PFSK-1 (cell line): ENCODE measurements around the gene ABCC4.

Experiments
- FOXP2 ChIP-seq: optimal IDR thresholded peaks from 2 replicates; pipeline ENCODE3; 2011; ENCODE audit warnings: borderline replicate concordance, control low read depth, inconsistent platforms; ENCODE audit not compliant: insufficient read depth; ENCODE audit errors: extremely low read length, extremely low read depth
- POLR2AphosphoS5 ChIP-seq: IDR thresholded peaks from 2 replicates; pipeline ENCODE4 v1.6.1; 2012; ENCODE audit warnings: low read depth, mild to moderate bottlenecking, control low read depth, low read length, moderate library complexity
- SIN3A ChIP-seq: IDR thresholded peaks from 2 replicates; pipeline ENCODE4 v1.6.1; 2012; ENCODE audit warnings: mild to moderate bottlenecking, low read length, moderate library complexity, borderline replicate concordance; ENCODE audit not compliant: insufficient read depth
- TAF1 ChIP-seq: IDR thresholded peaks from 2 replicates; pipeline ENCODE4 v1.6.1; 2012; ENCODE audit warnings: low read length, control low read depth, borderline replicate concordance; ENCODE audit not compliant: insufficient read depth
- TF ChIP-seq, protein P1 (sequence below), 2 experiments: IDR thresholded peaks; 2 replicates each; pipeline versions ENCODE4 v1.6.1 to v1.8.0; 2011 to 2012; ENCODE audit warnings: low read depth in 2 of 2, low read length in 2 of 2, control low read depth in 1 of 2, inconsistent platforms in 1 of 2, mild to moderate bottlenecking in 1 of 2, moderate library complexity in 1 of 2; ENCODE audit not compliant: insufficient read depth in 1 of 2

The ABCC4 gene

DNA sequence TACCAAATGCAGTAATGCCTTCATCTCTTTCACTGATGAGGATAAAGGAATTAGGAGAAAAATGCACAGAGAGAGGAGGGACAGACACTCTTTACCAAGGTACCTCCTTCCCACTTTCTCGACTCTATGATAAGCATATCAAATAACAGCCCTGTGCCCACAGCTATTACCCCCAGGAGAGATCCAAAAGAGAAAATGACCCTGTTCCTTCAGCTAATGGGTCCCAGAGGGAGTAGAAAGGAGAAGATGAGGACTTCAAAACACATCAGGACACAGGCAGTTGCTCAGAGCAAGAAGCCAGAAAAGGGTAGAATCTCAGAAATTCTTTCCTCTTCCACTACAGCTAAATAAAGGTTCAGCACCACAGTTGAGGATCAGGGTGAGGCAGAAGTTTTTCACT, 80.6 kb downstream of the ABCC4 start:
- no peak for TF ChIP-seq SIN3A
- no peak for TF ChIP-seq TAF1
- TF ChIP-seq POLR2AphosphoS5: no peak
- no peak for TF ChIP-seq FOXP2
- TF ChIP-seq, protein P1, sequence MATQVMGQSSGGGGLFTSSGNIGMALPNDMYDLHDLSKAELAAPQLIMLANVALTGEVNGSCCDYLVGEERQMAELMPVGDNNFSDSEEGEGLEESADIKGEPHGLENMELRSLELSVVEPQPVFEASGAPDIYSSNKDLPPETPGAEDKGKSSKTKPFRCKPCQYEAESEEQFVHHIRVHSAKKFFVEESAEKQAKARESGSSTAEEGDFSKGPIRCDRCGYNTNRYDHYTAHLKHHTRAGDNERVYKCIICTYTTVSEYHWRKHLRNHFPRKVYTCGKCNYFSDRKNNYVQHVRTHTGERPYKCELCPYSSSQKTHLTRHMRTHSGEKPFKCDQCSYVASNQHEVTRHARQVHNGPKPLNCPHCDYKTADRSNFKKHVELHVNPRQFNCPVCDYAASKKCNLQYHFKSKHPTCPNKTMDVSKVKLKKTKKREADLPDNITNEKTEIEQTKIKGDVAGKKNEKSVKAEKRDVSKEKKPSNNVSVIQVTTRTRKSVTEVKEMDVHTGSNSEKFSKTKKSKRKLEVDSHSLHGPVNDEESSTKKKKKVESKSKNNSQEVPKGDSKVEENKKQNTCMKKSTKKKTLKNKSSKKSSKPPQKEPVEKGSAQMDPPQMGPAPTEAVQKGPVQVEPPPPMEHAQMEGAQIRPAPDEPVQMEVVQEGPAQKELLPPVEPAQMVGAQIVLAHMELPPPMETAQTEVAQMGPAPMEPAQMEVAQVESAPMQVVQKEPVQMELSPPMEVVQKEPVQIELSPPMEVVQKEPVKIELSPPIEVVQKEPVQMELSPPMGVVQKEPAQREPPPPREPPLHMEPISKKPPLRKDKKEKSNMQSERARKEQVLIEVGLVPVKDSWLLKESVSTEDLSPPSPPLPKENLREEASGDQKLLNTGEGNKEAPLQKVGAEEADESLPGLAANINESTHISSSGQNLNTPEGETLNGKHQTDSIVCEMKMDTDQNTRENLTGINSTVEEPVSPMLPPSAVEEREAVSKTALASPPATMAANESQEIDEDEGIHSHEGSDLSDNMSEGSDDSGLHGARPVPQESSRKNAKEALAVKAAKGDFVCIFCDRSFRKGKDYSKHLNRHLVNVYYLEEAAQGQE (IDR thresholded peaks at IDR 0.05; ENCODE audit: insufficient read depth in 1 of 2, low read depth in 2 of 2, low read length in 2 of 2): no peak

DNA sequence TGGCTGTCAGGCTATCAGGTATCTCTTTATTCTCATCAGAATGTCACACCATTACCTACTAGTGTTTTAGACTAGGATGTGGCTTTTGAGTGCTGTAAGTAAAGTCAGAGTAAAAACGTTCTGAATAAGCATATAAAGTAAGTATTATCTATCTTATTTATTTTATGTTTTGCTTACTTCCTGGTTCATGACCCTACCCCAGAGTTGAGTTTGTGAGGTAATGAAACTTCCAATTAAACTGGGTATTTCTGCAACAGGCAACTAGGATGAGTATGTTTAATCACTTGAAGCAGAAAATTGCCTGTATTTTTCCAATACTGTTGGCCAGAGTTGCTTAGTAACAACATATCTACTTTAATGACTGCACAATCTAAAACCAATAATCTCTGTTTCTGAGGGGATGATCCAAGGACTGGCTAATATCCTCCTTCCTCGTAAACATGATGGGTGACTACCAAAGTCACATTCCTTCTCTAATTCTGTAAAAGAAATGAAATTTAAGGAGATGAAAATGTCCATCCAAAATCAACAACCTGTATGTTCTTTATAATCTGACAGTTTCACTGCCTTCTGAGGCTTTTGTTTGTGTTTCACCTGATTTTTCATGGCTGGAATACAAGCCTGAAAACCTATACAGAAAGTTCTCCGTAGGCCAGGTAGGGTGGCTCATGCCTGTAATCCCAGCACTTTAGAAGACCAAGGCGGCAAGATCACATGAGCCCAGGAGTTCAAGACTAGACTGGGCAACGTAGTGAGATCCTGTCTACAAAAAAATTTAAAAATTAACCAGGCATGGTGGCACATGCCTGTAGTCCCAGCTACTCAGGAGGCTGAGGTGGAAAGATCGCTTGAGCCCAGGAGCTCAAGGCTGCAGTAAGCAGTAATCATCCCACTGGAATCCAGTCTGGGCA, 83.1 kb downstream of the ABCC4 start:
- no peak for TF ChIP-seq POLR2AphosphoS5
- no peak for TF ChIP-seq SIN3A
- TF ChIP-seq TAF1: no peak
- TF ChIP-seq FOXP2: no peak
- TF ChIP-seq, protein P1 (IDR thresholded peaks at IDR 0.05; ENCODE audit: insufficient read depth in 1 of 2, low read depth in 2 of 2, low read length in 2 of 2): no peak

DNA sequence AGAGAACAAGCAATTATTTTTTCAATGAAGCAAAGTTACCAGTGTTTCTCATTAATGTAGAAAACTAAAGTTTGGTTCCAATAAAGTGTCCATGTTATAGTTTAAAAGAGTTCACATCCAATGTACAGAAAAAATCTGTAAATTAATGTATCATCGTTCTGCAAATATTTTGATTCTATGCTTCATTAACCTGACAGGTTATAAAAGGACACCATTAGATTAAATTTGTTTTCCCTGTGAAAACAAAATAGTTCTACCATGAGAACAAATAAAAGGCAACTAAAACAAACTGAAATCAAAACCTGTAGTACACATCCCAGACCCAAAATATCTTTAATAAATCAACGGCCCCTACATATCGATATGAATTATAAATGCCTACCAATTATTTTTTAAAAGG, 85.1 kb downstream of the ABCC4 start:
- no peak for TF ChIP-seq SIN3A
- TF ChIP-seq, protein P1 (IDR thresholded peaks at IDR 0.05; ENCODE audit: insufficient read depth in 1 of 2, low read depth in 2 of 2, low read length in 2 of 2): no peak
- no peak for TF ChIP-seq FOXP2
- TF ChIP-seq POLR2AphosphoS5: no peak
- TF ChIP-seq TAF1: no peak

DNA sequence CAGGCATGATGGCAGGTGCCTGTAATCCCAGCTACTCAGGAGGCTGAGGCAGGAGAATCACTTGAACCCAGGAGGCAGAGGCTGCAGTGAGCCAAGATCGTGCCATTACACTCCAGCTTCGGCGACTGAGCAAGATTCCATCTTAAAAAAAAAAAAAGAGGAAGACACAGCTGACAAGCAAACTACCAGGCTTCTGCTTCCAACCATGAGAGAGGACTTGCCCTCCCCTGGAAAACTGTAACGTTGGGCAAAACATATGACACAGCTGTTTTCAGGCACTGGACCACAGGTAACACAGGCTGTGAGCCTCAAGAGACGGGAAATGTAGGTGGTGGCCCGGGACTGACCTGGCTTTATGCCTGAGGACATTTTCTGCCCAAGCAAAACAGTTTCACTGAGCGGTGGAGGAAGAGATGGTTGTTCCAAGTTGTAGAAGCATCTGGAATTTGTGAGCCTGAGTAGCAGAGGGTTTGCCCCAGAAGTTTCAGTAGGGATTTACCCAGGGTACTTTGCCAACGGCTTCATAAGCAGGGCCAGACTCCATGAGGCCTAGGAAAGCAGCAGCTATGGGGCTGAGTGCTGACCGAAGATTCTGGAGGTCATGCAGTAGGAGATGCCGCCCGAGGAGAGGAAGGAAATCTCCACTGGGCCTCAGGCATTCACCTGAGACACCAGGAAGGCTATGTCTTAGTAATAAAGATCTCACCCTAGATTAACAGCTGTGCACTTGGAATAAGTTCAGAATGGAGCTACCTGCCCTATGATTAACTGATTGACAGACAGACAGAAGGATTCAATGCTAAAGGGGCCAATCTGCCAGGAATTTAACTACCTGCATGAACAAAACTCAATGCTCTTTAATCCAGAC, 88.0 kb downstream of the ABCC4 start:
- TF ChIP-seq TAF1: no peak
- no peak for TF ChIP-seq SIN3A
- TF ChIP-seq, protein P1 (IDR thresholded peaks at IDR 0.05; ENCODE audit: insufficient read depth in 1 of 2, low read depth in 2 of 2, low read length in 2 of 2): no peak
- no peak for TF ChIP-seq POLR2AphosphoS5
- TF ChIP-seq FOXP2: no peak
